Natural killer cell (primary cell): ENCODE results near the gene FNDC3B. TPM values are rescaled to one million over a fixed set of nuclear protein-coding genes. Genes with fewer than 3 reads are reported as not detected.

Source experiments
- ATAC-seq, 3 donors: fragments of 150-1000 bp in 2 of 3; fragments of 200-7000 bp in 1 of 3; cut with Tn5 transposase; 1 replicate in 1 of 3; 2 replicates in 2 of 3; pipeline ENCODE4 v1.10.0; 2021; ENCODE audit warnings: mild to moderate bottlenecking in 2 of 3, moderate library complexity in 2 of 3
- DNase-seq, 2 donors: peaks; one replicate each; pipeline versions ENCODE4 v3.0.0 to v3.0.0-alpha.2; 2013 to 2021; ENCODE audit warnings: mixed read lengths in 1 of 2
- H3K27ac ChIP-seq: one replicate; pipeline ENCODE4 v1.5.1; 2013; ENCODE audit warnings: mild to moderate bottlenecking, low read length
- H3K27me3 ChIP-seq: one replicate; pipeline ENCODE4 v1.6.1; 2013; ENCODE audit warnings: low read length; ENCODE audit not compliant: control insufficient read depth, insufficient read depth
- H3K36me3 ChIP-seq: one replicate; pipeline ENCODE4 v1.6.1; 2013; ENCODE audit warnings: low read length; ENCODE audit not compliant: control insufficient read depth, insufficient read depth
- H3K4me1 ChIP-seq: one replicate; pipeline ENCODE4 v1.6.1; 2013; ENCODE audit warnings: low read length; ENCODE audit not compliant: control insufficient read depth, insufficient read depth
- H3K4me3 ChIP-seq: one replicate; pipeline ENCODE4 v1.5.1; 2013; ENCODE audit warnings: low read length
- H3K9me3 ChIP-seq: one replicate; pipeline ENCODE4 v1.6.1; 2013; ENCODE audit warnings: low read length; ENCODE audit not compliant: control insufficient read depth, insufficient read depth
- H3K27ac Mint-ChIP-seq, 2 donors: one replicate each; pipeline ENCODE4 v1.8.0; 2022; ENCODE audit warnings: mild to moderate bottlenecking in 2 of 2, mixed read lengths in 2 of 2, moderate library complexity in 1 of 2
- H3K27me3 Mint-ChIP-seq, 2 donors: one replicate each; pipeline ENCODE4 v1.8.0; 2022; ENCODE audit warnings: low read depth in 2 of 2, mixed read lengths in 2 of 2
- H3K36me3 Mint-ChIP-seq: one replicate; pipeline ENCODE4 v1.8.0; 2022; ENCODE audit warnings: mixed read lengths
- H3K4me1 Mint-ChIP-seq, 2 donors: one replicate each; pipeline ENCODE4 v1.8.0; 2022; ENCODE audit warnings: mixed read lengths in 2 of 2
- H3K4me3 Mint-ChIP-seq: one replicate; pipeline ENCODE4 v1.8.0; 2022; ENCODE audit warnings: mild to moderate bottlenecking, moderate library complexity, mixed read lengths
- H3K9me3 Mint-ChIP-seq, 2 donors: one replicate each; pipeline ENCODE4 v1.8.0; 2022; ENCODE audit warnings: mixed read lengths in 2 of 2
- CTCF ChIP-seq: fragments of 200-600 bp; IDR thresholded peaks from one replicate; pipeline ENCODE4 v1.8.0; 2022; ENCODE audit warnings: antibody characterized with exemption
- WGBS: methylation state at CpG from one replicate; pipeline ENCODE4 v1.1.7; 2013; ENCODE audit warnings: missing lambda C conversion rate; ENCODE audit not compliant: insufficient coverage; 5-methylcytosine and 5-hydroxymethylcytosine counted together
- intact Hi-C: fragments of 100-400 bp; cut with micrococcal nuclease; formaldehyde crosslinking; loops from one replicate; pipeline ENCODE4 v1.14.2; 2022
- total RNA-seq, 4 donors: library from RNA; stranded (reverse); fragments of 120-200 nt in 1 of 4; gene quantifications; one replicate each; pipeline versions ENCODE4 v1.2.3 to v1.2.4, GENCODE V29; 2013 to 2022

The FNDC3B gene
- total RNA-seq, 3 donors from 2014 or later (not counting 1 experiment from before 2014, with no cell fraction given) = 154 to 214 (median 206) TPM

- Mint-ChIP-seq H3K4me1 (peaks cover 26 to 29% of the 10 kb centered on the region in 2 donors), H3K27ac (no peak overlapping the region), H3K9me3 (no peaks in the 10 kb centered on the region), H3K36me3 (no peaks in the 10 kb centered on the region), H3K4me3 (no peak overlapping the region), H3K27me3 (no peaks in the 10 kb centered on the region)
- Histone ChIP-seq H3K36me3 (no peaks in the 10 kb centered on the region), H3K27me3 (no peaks in the 10 kb centered on the region), H3K4me1 (peaks cover 6% of the 10 kb centered on the region), H3K9me3 (no peaks in the 10 kb centered on the region), H3K4me3 (no peak overlapping the region), H3K27ac (no peak overlapping the region)
- ATAC-seq (no peak), DNase-seq (no peak)
- intact Hi-C loops = no loop called here
- WGBS = 98% methylated on average over 6 of the region's 7 CpGs
- no peak for TF ChIP-seq CTCF
Measured at GRCh38 chr3:172189987-172190603, 150.7 kb downstream of the FNDC3B start.

- Histone ChIP-seq H3K36me3 (no peaks in the 10 kb centered on the region), H3K9me3 (no peaks in the 10 kb centered on the region), H3K4me3 (no peak overlapping the region), H3K4me1 (peaks cover 6% of the 10 kb centered on the region), H3K27me3 (no peaks in the 10 kb centered on the region), H3K27ac (no peak overlapping the region)
- intact Hi-C loops = no loop called here
- H3K4me3 Mint-ChIP-seq = no peak overlapping the region
- peaks cover 33 to 35% of the 10 kb centered on the region in 2 donors for H3K4me1 Mint-ChIP-seq
- no peak for DNase-seq
- H3K27ac Mint-ChIP-seq = peak overlapping the region; percentile 39 to 69
- no peaks in the 10 kb centered on the region for H3K9me3 Mint-ChIP-seq
- TF ChIP-seq CTCF = no peak
- ATAC-seq = no peak
- 97% methylated on average over 3 of the region's 3 CpGs for WGBS
- H3K27me3 Mint-ChIP-seq = no peaks in the 10 kb centered on the region
- H3K36me3 Mint-ChIP-seq = no peaks in the 10 kb centered on the region
Measured at GRCh38 chr3:172190980-172191379, 151.6 kb downstream of the FNDC3B start.

- no peak for ATAC-seq
- Histone ChIP-seq H3K9me3 (no peaks in the 10 kb centered on the region), H3K36me3 (no peaks in the 10 kb centered on the region), H3K27ac (no peak overlapping the region), H3K4me1 (peaks cover 6% of the 10 kb centered on the region), H3K4me3 (no peak overlapping the region), H3K27me3 (no peaks in the 10 kb centered on the region)
- no peak for TF ChIP-seq CTCF
- intact Hi-C loops = no loop called here
- H3K9me3 Mint-ChIP-seq = no peaks in the 10 kb centered on the region
- no peaks in the 10 kb centered on the region for H3K36me3 Mint-ChIP-seq
- H3K27ac Mint-ChIP-seq = peak overlapping the region; percentile 39 to 69
- no peak overlapping the region for H3K4me3 Mint-ChIP-seq
- DNase-seq = no peak
- 98% methylated on average over 3 of the region's 4 CpGs for WGBS
- H3K27me3 Mint-ChIP-seq = no peaks in the 10 kb centered on the region
- peaks cover 30 to 32% of the 10 kb centered on the region in 2 donors for H3K4me1 Mint-ChIP-seq
Measured at GRCh38 chr3:172191629-172192028, 152.3 kb downstream of the FNDC3B start.
